Left cardiac atrium (tissue), 4 donors: ENCODE measurements around the gene PELO. TPM values are rescaled to one million over a fixed set of nuclear protein-coding genes. Genes with fewer than 3 reads are reported as not detected.
A peak's percentile ranks its signal among the peaks of the same experiment; 100 is the strongest.
"Not testable (repeated sequence)": the region's sequence is repeated elsewhere in the genome, so short reads cannot be mapped to it uniquely, and the experiment has no call there.

Source experiments
- ATAC-seq, 2 donors: fragments of 200-7000 bp; cut with Tn5 transposase; one replicate each; pipeline ENCODE4 v1.9.1; 2020; ENCODE audit warnings: mild to moderate bottlenecking in 2 of 2, moderate library complexity in 2 of 2
- DNase-seq: peaks from one replicate; pipeline ENCODE4 v3.0.0-alpha.2; 2020
- intact Hi-C, 2 donors: fragments of 100-400 bp; cut with DNase I; formaldehyde crosslinking; loops; one replicate each; pipeline versions ENCODE4 v1.14.1 to v1.15.1; 2022 to 2023
- total RNA-seq, 2 donors: library from RNA; stranded (reverse); fragmentation: NEBNext Ultra II Directional; extraction: Animal tissue kit (Norgen Biotek cat#: 25700); gene quantifications; one replicate each; pipeline ENCODE4 v1.2.1, GENCODE V29; 2021
- donor health status: DM: no; HTN: yes; CAD: no.
- donor health status: DM: no; HTN: yes; CAD: no; lungs with severe emphysema.
- donor health status: DM: yes; HTN: yes; CAD: no.
- donor health status: Dilated cardiomyopathy.

PELO gene
- total RNA-seq, 2 donors from 2014 or later = 16.1 to 23.6 TPM

DNA sequence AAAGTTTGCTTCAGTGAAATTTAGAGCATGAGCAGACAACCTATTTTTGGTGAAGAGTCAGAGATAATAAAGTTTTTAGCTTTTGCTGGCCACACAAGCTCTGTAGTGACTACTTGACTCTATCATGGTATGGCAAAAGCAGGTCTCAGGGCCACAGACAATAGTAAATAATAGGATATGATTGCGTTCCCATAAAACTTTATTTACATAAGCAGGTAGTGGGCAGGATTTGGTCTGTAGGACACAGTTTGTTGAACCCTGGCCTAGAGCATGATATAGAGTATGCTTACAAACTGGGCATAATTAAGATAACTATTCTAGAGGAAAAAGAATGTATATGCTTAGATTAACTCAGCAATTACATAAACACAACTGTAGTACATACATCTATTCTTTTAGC lies 30.1 kb downstream of the PELO start:
- DNase-seq = no peak
- no peak for ATAC-seq
- intact Hi-C loops = no loop called here

DNA sequence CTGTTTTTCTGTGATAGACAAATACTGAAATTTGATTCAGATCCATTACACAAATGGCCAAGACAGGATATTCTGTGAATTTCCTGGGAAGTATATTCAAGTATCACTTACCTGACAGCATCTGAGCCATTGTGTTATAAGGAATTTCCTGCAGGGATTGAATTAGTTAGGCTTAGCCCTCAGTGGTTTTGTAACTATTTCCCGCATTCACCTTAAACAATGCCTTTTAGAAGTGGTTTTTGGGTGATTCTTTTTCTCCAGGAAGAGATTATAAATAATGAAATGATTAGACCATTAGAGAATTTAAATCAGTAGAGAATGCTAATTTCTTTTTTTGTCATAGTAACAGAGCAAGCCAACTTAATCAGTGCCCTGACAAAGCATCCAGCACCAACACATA lies 30.6 kb downstream of the PELO start:
- DNase-seq = no peak
- intact Hi-C loops = no loop called here
- ATAC-seq = no peak

DNA sequence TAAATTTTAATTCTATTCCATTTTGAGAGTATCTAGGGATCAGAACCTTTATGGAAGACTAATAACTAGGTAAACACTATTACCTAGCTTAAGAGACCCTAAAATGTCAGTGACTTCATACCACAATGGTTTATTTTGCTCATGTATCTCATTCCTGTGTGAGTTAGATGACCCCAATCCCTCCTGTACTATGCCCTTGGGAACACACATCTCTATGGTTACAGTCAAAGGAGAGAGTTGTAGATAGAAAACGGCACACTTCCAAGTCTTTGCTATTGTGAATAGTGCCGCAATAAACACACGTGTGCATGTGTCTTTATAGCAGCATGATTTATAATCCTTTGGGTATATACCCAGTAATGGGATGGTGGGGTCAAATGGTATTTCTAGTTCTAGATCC lies 31.1 kb downstream of the PELO start:
- intact Hi-C loops, DNase-seq, ATAC-seq: not testable (repeated sequence)

GRCh38 chr5:52821901-52822300 lies 34.2 kb downstream of the PELO start:
- DNase-seq (no peak), ATAC-seq (no peak)
- intact Hi-C loops = no loop called here

GRCh38 chr5:52822437-52822836 lies 34.7 kb downstream of the PELO start:
- ATAC-seq (peak; percentile 95 to 99), DNase-seq (peak; percentile 84)
- intact Hi-C loops = no loop called here

DNA sequence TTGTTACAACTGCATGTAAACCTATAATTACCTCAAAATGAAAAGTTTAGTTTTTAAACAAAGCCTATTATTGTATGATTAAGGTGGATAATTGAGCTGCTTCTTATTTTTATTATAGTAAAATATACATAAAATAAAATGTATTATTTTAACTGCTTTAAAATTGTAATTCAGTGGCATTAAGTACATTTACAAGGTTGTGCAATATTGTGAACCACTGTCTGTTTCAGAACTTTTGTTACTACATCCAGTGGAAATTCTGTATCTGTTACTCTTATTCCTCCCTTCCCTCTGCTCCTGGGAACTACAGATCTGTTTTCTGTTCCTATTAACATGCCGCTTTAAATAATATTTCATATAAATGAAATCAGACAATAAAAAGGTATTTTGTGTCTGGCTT lies 37.1 kb downstream of the PELO start:
- DNase-seq = no peak
- ATAC-seq = no peak
- intact Hi-C loops = no loop called here

GRCh38 chr5:52825826-52826225 lies 38.1 kb downstream of the PELO start:
- intact Hi-C loops = no loop called here
- DNase-seq (no peak), ATAC-seq (no peak)

GRCh38 chr5:52827815-52828214 lies 40.1 kb downstream of the PELO start:
- intact Hi-C loops = no loop called here
- ATAC-seq = no peak
- no peak for DNase-seq

GRCh38 chr5:52829664-52830063 lies 41.9 kb downstream of the PELO start:
- no peak for ATAC-seq
- intact Hi-C loops = no loop called here
- no peak for DNase-seq

GRCh38 chr5:52830650-52831049 lies 42.9 kb downstream of the PELO start:
- DNase-seq (no peak), ATAC-seq (no peak)
- intact Hi-C loops = no loop called here

GRCh38 chr5:52831786-52832511 lies 44.2 kb downstream of the PELO start:
- no peak for ATAC-seq
- intact Hi-C loops = no loop called here
- no peak for DNase-seq

DNA sequence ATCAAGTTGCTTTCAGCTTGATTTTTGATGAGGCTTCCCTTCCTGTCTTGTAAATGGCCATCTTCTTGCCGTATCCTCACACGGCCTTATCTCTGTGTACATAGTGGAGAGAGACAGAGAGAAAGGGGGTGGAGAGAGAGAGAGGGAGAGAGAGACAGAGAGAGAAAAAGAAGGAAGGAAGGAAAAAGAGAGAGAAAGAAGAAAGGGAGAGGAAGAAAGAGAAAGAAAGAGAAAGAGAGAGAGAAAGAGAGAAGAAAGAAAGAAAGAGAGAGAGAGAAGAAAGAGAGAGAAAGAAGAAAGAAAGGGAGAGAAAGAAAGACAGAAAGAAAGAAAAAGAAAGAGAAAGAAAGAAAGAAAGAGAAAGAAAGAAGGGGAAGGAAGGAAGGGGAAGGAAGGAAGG lies 46.6 kb downstream of the PELO start:
- DNase-seq (no peak), ATAC-seq (no peak)
- intact Hi-C loops = no loop called here

- DNase-seq (peak; percentile 25), ATAC-seq (peak; percentile 41 to 70)
- intact Hi-C loops = no loop called here
Measured at GRCh38 chr5:52837068-52837467, 49.4 kb downstream of the PELO start.

Other genes starting within 250 kb of the PELO start
- 10 to 100 TPM; 29.3 to 34.9 TPM for gene ITGA1, start within 50 bp of the PELO start, total RNA-seq
- 1 to 10 TPM in 1 of 2 donors, under 1 TPM in 1; 0.88 to 3.8 TPM for gene ITGA2, start 201.4 kb downstream of the PELO start, total RNA-seq